Fibroblast of mammary gland (primary cell): ENCODE data around the gene STPG1.

Experiments used
- DNase-seq: peaks from one replicate; pipeline ENCODE4 v3.0.0-alpha.2; 2010; ENCODE audit warnings: low read depth
- H3K4me3 ChIP-seq: 2 replicates; pipeline ENCODE4 v1.5.1; 2011; ENCODE audit warnings: low read depth, mild to moderate bottlenecking, low read length, moderate library complexity; ENCODE audit not compliant: control insufficient read depth
- CTCF ChIP-seq: conservative IDR thresholded peaks from 2 replicates; pipeline ENCODE4 v1.5.1; 2011; ENCODE audit warnings: low read depth, low read length, inconsistent platforms; ENCODE audit not compliant: control insufficient read depth, insufficient read depth

Gene STPG1

GRCh38 chr1:24414775-24415333 lies 1.3 kb upstream of the STPG1 start:
- no peak overlapping the region for H3K4me3 ChIP-seq
- no peak for TF ChIP-seq CTCF
- no peak for DNase-seq

GRCh38 chr1:24412408-24412807 lies 1.2 kb downstream of the STPG1 start:
- DNase-seq = no peak
- TF ChIP-seq CTCF = no peak
- H3K4me3 ChIP-seq = no peak overlapping the region

- no peak for DNase-seq
- no peak overlapping the region for H3K4me3 ChIP-seq
- no peak for TF ChIP-seq CTCF
Measured at GRCh38 chr1:24411963-24412362, 1.6 kb downstream of the STPG1 start.

GRCh38 chr1:24410750-24411149 lies 2.8 kb downstream of the STPG1 start:
- no peak for DNase-seq
- TF ChIP-seq CTCF = no peak
- H3K4me3 ChIP-seq = no peak overlapping the region

- no peak for TF ChIP-seq CTCF
- DNase-seq = peak; percentile 89
- H3K4me3 ChIP-seq = no peak overlapping the region
Measured at GRCh38 chr1:24409535-24409934, 4.0 kb downstream of the STPG1 start.

- TF ChIP-seq CTCF = no peak
Measured at GRCh38 chr1:24406788-24407187, 6.8 kb downstream of the STPG1 start.

GRCh38 chr1:24403806-24404205 lies 9.8 kb downstream of the STPG1 start:
- no peak for TF ChIP-seq CTCF
- no peak overlapping the region for H3K4me3 ChIP-seq
- no peak for DNase-seq

More at GRCh38 chr1:24406788-24407187, 6.8 kb downstream of the STPG1 start:
- H3K4me3 ChIP-seq = no peak overlapping the region
- no peak for DNase-seq
